HG03520 (cell line): ENCODE measurements around the gene CCL4.
"Not testable (repeated sequence)": the region's sequence is repeated elsewhere in the genome, so short reads cannot be mapped to it uniquely, and the experiment has no call there.

Source experiments
- ATAC-seq: cut with Tn5 transposase; IDR thresholded peaks from one replicate; pipeline ENCODE4 v1.9.1; 2021; ENCODE audit warnings: mild to moderate bottlenecking, moderate library complexity; ENCODE audit not compliant: unreplicated experiment

CCL4 gene

GRCh38 chr17:36087897-36088572 lies 15.6 kb upstream of the CCL4 start:
- not testable (repeated sequence) for ATAC-seq

GRCh38 chr17:36088670-36089338 lies 14.8 kb upstream of the CCL4 start:
- ATAC-seq = no peak

DNA sequence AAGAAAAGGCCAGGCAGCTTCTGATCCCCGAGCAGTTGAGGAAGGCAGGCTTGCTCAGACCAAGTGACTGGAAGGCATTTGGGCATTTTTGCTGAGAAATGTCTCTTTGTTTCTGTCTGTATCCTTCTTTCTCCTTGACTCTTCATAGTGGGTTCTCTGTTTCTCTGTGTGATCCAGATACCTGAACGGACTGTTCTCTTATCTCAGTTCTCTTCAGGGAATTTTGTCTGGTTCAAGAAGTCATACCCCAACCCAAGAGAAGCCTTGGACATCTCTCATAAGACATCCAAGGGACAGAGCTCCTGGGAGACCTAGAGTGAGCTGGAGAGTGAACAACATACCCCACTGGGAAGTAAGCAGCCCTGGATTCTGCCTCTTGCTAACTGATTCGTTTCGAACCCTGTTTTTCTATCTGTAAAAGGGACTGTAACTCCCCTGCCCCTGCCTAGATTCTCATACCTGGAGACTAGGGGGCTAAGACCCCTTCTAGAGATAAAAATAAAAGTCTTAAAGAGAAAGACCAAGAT lies 14.2 kb upstream of the CCL4 start:
- ATAC-seq = no peak

DNA sequence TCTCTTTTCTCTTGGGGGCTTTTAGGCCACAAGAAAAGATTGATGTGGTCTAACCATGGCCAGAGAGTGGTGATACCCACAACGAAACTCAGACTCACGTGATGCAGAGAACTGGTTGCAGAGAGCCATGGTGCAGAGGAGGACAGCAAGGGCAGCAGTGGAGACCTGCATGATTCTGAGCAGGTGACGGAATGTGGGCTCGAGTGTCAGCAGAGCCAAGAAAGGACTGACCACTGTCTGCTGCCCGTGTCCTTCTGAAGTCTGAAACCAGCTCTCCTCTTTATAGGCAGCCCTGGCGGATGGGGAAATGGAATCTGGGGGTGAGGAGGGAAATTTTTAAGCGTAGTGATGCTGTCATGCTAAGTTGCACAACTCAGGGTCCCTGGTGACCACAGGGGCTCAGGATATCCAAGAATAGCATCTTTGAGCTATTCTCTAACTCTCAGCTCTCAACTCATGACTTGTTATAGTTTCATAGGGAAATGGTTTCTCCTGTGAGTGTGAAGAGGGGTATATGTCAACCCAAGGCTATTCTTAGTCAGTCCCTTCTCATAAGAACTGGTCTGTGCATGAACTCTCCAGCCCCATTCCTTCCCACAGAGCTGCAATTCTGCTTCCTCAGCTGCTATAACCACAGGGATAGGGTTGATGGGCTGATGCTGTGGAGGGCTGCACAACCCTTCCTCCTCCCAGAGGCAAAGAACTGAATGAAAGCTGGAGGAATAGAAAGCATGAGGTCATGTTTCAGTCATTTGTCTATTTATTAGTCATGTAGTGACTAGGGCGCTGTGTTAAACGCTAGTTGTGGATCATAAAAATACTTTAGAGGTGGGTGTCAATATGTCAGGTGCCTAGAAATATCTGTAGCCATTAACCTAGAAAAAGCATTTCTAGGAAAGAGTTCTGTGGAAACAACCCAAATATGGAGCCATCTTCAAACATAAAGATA lies 13.5 kb upstream of the CCL4 start, which contains the start of gene CCL3:
Gene CCL3 (minus strand): TSS at position 256 of the 949 bp plus-strand sequence. CDS start 85 bp downstream, at position 171.
- ATAC-seq = peak; percentile 59

GRCh38 chr17:36092230-36092629 lies 11.4 kb upstream of the CCL4 start:
- ATAC-seq = no peak

- ATAC-seq = not testable (repeated sequence)
Observed at GRCh38 chr17:36092715-36093114, 10.9 kb upstream of the CCL4 start.

DNA sequence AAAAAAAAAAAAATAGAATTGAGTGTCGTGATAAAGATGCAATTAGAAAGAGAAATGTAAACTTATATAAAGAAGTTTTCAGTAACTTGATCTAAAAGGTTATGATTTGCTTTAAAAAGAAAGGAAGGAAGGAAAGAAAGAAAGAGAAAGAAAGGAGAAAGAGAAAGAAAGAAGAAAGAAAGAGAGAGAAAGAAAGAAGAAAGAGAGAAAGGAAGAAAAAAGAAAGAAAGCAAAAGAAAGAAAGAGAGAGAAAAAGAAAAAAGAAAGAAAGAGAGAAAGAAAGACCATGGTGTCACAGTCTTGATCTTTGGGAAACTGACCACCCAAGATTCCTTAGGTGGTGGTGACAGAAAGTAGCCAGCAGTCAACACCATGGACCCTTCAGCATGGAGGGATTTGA lies 9.4 kb upstream of the CCL4 start:
- no peak for ATAC-seq

DNA sequence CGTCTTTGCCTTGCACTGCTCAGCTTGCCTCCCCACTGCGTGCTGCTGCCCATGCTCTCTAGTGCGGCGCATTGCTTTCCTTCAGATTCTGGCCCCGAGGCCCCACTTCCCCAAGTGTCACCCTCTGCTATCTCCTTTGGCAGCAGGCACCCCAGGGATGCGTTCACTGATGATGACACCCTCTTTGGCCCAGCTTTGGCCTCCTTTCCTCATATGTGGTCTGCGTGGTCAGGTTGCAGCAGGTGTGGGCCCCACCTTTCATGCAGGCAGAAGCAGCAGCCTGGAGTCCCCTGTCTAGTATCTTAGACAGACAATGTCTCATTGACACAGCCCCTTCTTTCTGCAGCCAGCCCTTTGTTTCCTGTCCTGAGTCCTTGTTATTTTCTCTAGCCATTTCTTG lies 8.9 kb upstream of the CCL4 start:
- ATAC-seq = no peak

GRCh38 chr17:36095992-36096391 lies 7.6 kb upstream of the CCL4 start:
- ATAC-seq = no peak

GRCh38 chr17:36099004-36099403 lies 4.6 kb upstream of the CCL4 start:
- not testable (repeated sequence) for ATAC-seq

- ATAC-seq = not testable (repeated sequence)
Observed at GRCh38 chr17:36104246-36104645, 619 bp downstream of the CCL4 start.

DNA sequence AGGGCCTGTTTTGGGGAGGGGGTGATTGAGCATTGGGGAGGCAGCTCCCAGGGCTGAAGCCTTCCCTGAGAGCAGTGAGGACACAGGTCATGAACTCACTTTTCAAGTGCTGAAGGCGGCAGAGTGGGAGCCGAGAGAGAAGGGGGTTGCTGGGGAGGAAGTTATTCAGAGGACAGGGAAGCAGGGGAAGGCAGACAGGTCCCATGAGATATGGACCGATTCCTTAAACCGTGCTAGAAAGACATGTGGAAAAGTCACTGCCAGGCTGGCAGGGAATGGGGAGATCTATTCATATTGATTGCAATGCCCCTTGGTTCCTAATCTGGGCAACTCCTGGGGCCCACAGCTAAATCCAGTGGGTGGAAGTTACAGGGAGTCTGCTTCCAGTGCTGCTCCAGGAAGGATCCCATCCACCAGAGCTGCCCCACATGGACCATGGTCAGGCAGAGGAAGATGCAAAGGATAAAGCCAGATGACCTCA lies 1.1 kb downstream of the CCL4 start:
- no peak for ATAC-seq

DNA sequence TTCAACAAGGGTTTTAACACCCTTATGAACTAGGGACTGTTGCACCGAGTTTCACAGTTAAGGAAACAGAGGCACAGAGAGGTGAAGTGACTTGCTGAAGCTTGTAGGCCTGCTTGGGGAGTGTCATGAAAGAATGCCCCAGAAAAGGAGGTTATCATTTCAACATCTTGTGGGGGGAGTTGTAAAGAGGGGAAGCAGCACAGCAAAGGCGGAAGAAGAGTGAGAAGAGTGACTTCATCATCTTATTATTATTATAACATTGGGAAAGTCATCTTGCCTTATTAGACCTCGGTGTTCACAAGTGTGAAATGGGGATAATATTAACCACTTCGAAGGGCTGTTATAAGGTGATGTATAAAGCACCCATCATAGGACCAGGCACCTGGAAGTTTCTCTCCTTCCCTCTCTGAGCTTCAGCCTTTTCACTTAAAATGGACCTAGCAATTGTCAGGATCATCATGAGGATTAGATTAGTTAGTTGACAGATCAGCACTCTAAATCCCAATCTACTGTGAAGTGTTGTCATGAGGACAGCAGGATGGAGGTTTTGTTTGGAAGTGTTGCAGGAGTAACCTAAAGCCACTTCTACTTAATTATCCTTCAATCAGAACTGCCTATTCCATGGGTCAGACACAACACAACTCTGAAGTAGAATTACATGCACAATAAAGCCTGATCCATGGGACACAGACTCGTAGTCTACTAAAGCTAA lies 2.3 kb downstream of the CCL4 start:
- ATAC-seq = no peak

DNA sequence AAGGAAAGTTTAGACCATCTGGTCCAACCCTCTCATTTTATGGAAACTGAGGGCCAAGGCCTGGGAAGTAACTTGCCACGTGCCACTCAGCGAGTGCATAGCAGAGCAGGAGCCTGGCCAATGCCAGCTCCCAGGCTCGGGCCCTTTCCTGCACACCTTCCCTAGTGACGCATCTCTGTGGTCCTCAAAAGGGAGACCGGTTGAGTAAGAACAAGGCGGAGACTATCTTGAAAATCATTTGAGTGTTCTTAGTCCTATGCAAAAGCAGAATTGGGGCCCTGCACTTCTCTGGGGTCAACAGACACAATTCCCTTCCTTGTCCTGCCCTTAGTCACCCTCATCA lies 2.8 kb downstream of the CCL4 start:
- ATAC-seq = no peak

DNA sequence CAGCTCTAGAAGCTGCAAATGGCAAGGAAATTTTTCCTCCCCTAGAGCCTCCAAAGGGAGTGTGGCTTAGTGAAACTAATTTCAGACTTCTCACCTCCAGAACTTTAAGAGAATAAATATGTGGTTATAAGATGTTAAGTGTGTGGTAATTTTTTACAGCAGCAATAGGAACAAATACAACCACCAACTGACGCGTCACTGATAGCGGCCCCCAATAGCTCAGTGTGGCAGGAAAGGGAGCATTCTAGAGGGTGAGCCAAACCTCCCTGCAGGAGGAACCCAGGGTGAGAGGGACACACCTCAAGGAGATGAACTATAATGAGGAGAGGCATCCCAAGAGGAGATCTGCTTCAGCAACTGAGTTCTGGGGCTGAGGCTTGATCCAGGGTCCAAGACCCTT lies 4.0 kb downstream of the CCL4 start:
- ATAC-seq = no peak

DNA sequence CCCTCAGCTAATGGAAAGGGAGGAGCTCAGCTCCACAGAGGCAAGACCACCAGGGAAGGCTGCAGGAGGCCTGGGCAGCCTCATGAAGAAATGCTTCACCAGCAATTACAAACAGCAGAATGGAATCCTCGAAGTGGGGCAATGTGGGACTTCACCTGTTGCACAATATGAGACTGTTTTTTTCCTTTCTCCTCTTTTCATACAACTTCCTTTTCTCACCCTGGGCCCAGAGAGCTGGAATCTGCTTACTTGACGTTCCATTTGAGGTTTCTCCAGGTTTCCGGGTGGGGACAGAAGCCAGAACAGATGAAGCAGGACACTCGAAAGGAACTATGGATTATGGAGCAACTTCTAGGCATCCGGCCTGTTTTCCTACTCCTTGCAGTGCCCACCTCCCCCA lies 4.6 kb downstream of the CCL4 start:
- ATAC-seq = not testable (repeated sequence)

- no peak for ATAC-seq
Observed at GRCh38 chr17:36111068-36111490, 7.5 kb downstream of the CCL4 start.

GRCh38 chr17:36112572-36112971 lies 8.9 kb downstream of the CCL4 start:
- ATAC-seq = no peak

GRCh38 chr17:36113131-36113530 lies 9.5 kb downstream of the CCL4 start:
- ATAC-seq = not testable (repeated sequence)

GRCh38 chr17:36114971-36115648 lies 11.5 kb downstream of the CCL4 start:
- not testable (repeated sequence) for ATAC-seq
